Stimulated activated naive CD8-positive, alpha-beta T cell treated with anti-CD3 and anti-CD28 coated beads, Interleukin-15, amount 100 ng/mL, for 72 hours (primary cell): ENCODE measurements around the gene DFFA.
"Not testable (repeated sequence)": the region's sequence is repeated elsewhere in the genome, so short reads cannot be mapped to it uniquely, and the experiment has no call there.

Experiments used
- ATAC-seq: fragments of 150-1000 bp; cut with Tn5 transposase; 2 replicates; pipeline ENCODE4 v1.10.0; 2021; ENCODE audit warnings: mild to moderate bottlenecking, moderate library complexity
- DNase-seq, 2 donors: peaks; one replicate each; pipeline ENCODE4 v3.0.0; 2021 to 2022
- H3K27ac Mint-ChIP-seq, 2 donors: one replicate each; pipeline ENCODE4 v1.8.0; 2022; ENCODE audit warnings: mild to moderate bottlenecking in 2 of 2, mixed read lengths in 2 of 2, moderate library complexity in 2 of 2
- H3K27me3 Mint-ChIP-seq: one replicate; pipeline ENCODE4 v1.8.0; 2022; ENCODE audit warnings: mixed read lengths
- H3K4me1 Mint-ChIP-seq: one replicate; pipeline ENCODE4 v1.8.0; 2022; ENCODE audit warnings: mild to moderate bottlenecking, mixed read lengths
- H3K4me3 Mint-ChIP-seq, 2 donors: one replicate each; pipeline ENCODE4 v1.8.0; 2022; ENCODE audit warnings: mild to moderate bottlenecking in 2 of 2, mixed read lengths in 2 of 2, moderate library complexity in 1 of 2
- H3K9me3 Mint-ChIP-seq, 2 donors: one replicate each; pipeline ENCODE4 v1.8.0; 2022; ENCODE audit warnings: mixed read lengths in 2 of 2

Gene DFFA

DNA sequence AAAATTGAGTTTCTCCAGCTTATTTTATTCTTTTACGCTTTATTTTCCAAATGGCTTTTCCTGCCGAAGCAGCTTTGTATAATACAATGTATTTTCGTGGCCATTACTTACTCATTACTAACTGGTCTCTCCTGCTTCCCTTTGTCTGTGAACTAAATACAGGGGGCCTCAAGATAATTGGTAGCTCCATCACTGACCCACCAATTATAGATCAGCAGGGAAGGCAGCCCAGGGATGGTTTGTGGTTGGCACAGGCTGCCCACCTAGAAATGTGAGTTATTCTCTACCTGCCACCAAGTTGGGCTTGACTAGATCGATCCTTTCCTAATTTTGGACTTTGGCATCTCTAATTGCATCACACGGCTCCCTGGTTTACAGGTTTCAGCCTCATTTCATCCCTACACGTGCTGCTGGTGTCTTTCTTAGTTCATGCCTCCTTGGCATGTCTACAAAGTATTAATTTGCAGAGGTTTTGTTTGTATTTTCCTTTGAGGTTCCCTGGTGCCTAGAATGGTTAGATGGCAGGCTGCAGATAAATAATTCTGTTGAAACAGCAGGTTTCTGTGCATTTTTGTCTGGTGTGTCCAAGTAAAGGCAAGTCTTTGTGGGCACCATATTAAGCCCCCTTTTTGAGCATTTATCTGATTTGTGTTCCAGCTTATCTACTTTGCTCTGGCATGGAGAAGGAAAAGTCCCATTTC is 37.6 kb upstream of the DFFA start:
- DNase-seq = no peak
- ATAC-seq = no peak
- H3K27ac Mint-ChIP-seq = peak overlapping the region in 1 of 2 donors; percentile 57
- H3K9me3 Mint-ChIP-seq = no peaks in the 10 kb centered on the region
- H3K27me3 Mint-ChIP-seq = no peaks in the 10 kb centered on the region
- H3K4me1 Mint-ChIP-seq = peaks cover 86% of the 10 kb centered on the region
- peak overlapping the region; percentile 43 to 45 for H3K4me3 Mint-ChIP-seq

DNA sequence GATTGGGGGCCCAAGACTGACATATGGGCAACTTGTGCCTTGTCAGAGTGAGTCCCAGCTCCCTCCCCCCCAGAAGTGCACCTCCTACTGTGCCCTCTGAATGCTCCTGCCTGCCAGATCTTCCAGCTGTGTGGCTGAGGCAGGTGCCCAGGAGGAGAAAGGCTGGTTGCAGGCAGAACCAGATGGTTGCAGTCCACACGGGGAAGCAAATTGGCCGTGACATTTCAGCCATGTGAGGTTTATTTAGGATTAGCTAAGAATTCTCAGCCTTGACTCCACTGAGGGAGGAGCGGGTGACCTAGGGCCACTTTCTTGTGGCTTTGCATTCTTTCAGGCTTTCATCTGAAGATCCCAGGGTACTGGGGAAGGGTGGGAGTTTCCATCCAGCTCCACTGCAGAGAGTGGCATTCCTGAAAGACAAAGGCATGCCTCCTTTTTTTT is 36.2 kb upstream of the DFFA start:
- no peak overlapping the region for H3K4me3 Mint-ChIP-seq
- no peak overlapping the region for H3K27ac Mint-ChIP-seq
- H3K4me1 Mint-ChIP-seq = peaks cover 82% of the 10 kb centered on the region
- no peaks in the 10 kb centered on the region for H3K27me3 Mint-ChIP-seq
- H3K9me3 Mint-ChIP-seq = no peaks in the 10 kb centered on the region
- ATAC-seq = no peak
- no peak for DNase-seq

DNA sequence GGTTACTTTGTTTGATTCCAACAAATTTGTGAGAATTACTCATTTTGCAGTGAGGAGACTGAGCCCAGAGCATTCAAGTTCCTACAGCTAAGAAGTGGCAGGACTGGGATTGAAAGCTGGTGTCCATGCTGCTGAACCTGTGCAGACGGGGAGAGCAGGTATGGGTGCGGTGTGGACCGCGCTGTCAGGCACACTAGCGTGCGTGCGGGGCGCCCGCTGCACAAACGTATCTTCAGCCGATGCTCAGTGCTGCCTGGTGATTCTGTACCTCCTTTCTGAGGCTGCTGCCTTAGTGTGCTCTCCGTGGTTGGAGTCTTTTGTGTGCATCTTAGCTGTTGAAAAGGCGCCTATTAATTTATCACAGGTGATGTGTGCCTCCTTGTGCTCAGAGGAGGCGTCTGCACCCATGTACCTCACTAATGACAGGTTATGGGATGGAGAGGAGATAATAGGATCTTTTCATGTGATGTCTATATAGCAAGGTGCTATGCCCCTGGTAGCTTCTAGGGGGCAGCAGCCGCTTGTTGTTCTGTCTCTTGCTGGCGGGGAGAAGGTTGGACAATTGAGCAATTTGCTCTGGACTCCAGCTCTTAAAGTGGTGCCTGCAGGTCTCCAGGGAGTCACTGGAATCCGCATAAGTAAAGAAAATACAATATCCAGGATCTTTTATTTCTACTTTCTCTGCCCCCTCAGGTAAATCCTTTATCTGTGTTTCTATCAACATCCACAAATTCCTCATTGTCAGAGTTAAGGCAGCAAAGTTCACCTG is 35.0 kb upstream of the DFFA start:
- Mint-ChIP-seq H3K27ac (peak overlapping the region in 1 of 2 donors; percentile 22), H3K4me3 (no peak overlapping the region), H3K9me3 (no peaks in the 10 kb centered on the region), H3K4me1 (peaks cover 71% of the 10 kb centered on the region), H3K27me3 (no peaks in the 10 kb centered on the region)
- ATAC-seq (peak; percentile 61), DNase-seq (peak; percentile 38 to 50)

- H3K9me3 Mint-ChIP-seq = no peaks in the 10 kb centered on the region
- ATAC-seq = no peak
- peak overlapping the region in 1 of 2 donors; percentile 57 for H3K27ac Mint-ChIP-seq
- no peak for DNase-seq
- H3K4me3 Mint-ChIP-seq = no peak overlapping the region
- peaks cover 71% of the 10 kb centered on the region for H3K4me1 Mint-ChIP-seq
- no peaks in the 10 kb centered on the region for H3K27me3 Mint-ChIP-seq
Measured at GRCh38 chr1:10506677-10507047, 34.3 kb upstream of the DFFA start.

DNA sequence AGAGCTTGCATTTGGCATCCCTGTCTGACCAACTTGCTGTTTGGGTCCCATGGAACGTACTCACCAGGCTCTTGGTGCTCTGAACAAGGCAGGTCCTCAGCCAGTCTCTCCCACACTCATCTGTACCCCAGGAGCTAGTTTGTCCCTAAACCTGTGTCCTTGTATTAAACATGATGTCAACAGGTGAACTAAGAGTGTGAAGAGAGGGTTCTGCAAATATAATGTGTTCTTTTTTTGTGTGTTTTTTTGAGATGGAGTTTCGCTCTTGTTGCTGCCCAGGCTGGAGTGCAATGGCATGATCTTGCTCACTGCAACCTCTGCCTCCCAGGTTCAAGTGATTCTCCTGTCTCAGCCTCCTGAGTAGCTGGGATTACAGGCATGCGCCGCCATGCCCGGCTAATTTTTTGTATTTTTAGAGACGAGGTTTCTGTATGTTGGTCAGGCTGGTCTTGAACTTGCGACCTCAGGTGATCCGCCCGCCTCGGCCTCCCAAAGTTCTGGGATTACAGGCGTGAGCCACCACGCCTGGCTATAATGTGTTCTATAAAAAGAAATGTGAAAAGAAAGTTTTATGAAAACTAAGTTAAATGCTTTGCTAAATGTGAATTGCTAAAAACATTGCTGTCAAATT is 33.8 kb upstream of the DFFA start:
- H3K4me3 Mint-ChIP-seq, DNase-seq, H3K27me3 Mint-ChIP-seq, ATAC-seq, H3K9me3 Mint-ChIP-seq: not testable (repeated sequence)
- Mint-ChIP-seq H3K4me1 (peaks cover 67% of the 10 kb centered on the region), H3K27ac (peak overlapping the region in 1 of 2 donors; percentile 57)

DNA sequence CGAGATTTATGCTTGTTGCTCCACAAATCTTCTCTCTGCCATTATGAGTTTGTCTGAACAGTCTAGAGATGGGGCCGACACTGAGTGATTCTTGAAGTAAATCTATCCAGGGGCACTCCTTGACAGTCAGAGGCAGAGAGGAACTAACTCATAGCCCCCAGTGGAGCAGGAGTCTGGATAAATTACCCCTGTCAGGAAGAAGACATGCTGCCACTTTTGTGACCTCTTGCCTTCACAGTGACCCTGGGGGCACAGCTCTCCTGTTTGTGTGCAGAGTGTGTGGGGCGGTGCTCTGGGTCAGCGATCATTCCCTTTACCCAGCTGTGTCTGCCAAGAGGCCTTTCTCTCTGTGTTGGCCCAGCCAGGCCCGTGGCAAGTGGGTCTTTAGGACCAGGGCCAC is 31.9 kb upstream of the DFFA start:
- no peaks in the 10 kb centered on the region for H3K27me3 Mint-ChIP-seq
- no peaks in the 10 kb centered on the region for H3K9me3 Mint-ChIP-seq
- H3K27ac Mint-ChIP-seq = peak overlapping the region; percentile 15 to 59
- ATAC-seq (no peak), DNase-seq (no peak)
- H3K4me1 Mint-ChIP-seq = peaks cover 57% of the 10 kb centered on the region
- H3K4me3 Mint-ChIP-seq = no peak overlapping the region

- H3K27ac Mint-ChIP-seq = no peak overlapping the region
- H3K9me3 Mint-ChIP-seq = no peaks in the 10 kb centered on the region
- ATAC-seq (peak; percentile 71), DNase-seq (no peak)
- peaks cover 61% of the 10 kb centered on the region for H3K4me1 Mint-ChIP-seq
- H3K27me3 Mint-ChIP-seq = no peaks in the 10 kb centered on the region
- no peak overlapping the region for H3K4me3 Mint-ChIP-seq
Measured at GRCh38 chr1:10502206-10502605, 29.9 kb upstream of the DFFA start.

DNA sequence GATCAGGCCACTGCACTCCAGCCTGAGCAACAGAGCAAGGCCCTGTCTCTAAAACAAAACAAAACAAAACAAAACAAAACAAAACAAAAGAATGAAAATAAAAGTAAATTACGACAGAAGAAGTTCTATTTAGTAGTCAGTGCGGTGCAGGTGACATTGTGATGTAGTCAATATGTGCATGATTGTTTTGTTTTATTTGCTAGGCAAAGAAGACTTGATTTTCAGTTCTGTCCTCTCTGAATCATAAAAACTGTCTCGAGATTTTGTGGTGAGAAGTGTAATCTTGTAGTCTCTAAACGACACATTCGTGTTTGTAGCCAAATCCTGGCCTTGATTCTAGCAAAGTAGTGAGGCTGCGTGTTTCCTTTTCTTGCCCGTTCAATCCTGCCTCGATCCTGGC is 25.9 kb upstream of the DFFA start:
- Mint-ChIP-seq H3K9me3 (no peaks in the 10 kb centered on the region), H3K4me1 (peaks cover 74% of the 10 kb centered on the region), H3K27me3 (no peaks in the 10 kb centered on the region), H3K27ac (peak overlapping the region in 1 of 2 donors; percentile 76), H3K4me3 (peak overlapping the region; percentile 31 to 47)
- ATAC-seq = no peak
- no peak for DNase-seq

DNA sequence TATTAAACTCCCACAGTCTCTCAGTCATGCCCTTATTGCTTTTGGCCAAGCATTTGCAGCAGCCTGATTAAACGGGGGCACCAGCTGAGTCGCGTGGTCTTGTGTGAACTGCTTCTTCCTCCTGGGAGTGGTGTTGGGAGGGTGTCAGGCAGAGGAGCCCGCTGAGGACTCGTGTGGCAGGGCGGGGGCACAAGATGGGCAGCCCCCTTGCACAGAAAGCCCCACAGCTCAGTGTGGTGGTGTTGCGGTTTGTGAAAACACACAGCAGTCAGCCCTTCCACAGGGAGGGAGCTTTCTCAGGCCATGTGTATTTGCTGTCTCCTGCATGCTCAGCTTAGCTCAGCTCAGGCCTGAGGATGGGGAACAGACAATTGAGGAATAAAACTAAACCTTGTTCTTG is 24.8 kb upstream of the DFFA start:
- peak overlapping the region; percentile 24 to 43 for H3K4me3 Mint-ChIP-seq
- ATAC-seq (no peak), DNase-seq (no peak)
- H3K4me1 Mint-ChIP-seq = peaks cover 70% of the 10 kb centered on the region
- no peaks in the 10 kb centered on the region for H3K27me3 Mint-ChIP-seq
- H3K9me3 Mint-ChIP-seq = no peaks in the 10 kb centered on the region
- peak overlapping the region in 1 of 2 donors; percentile 44 for H3K27ac Mint-ChIP-seq

- Mint-ChIP-seq H3K27ac (peak overlapping the region; percentile 77 to 81), H3K27me3 (no peaks in the 10 kb centered on the region), H3K9me3 (no peaks in the 10 kb centered on the region), H3K4me1 (peaks cover 65% of the 10 kb centered on the region), H3K4me3 (peak overlapping the region; percentile 83 to 86)
- DNase-seq (peak in 1 of 2 donors; percentile 40), ATAC-seq (peak; percentile 12)
Measured at GRCh38 chr1:10495952-10496351, 23.6 kb upstream of the DFFA start.

DNA sequence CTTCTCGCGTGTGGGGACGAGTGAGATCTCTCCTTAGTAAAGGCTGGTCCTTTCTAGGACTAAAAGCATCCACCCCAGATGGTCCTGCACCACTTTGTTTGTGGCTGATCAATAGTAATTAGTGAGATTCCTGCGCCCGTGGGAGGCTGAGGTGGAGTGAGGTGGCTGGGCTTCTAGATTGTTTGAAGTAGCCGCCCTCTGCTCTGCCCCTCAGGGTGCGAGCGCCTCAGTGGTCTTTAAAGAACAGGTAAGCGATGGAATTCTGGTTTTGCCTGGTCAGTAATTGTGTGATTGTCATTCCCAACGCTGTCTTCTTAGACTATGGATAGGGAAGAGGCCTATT is 23.1 kb upstream of the DFFA start:
- peak overlapping the region; percentile 83 to 86 for H3K4me3 Mint-ChIP-seq
- no peaks in the 10 kb centered on the region for H3K9me3 Mint-ChIP-seq
- H3K27ac Mint-ChIP-seq = peak overlapping the region; percentile 93 to 97
- H3K4me1 Mint-ChIP-seq = peaks cover 69% of the 10 kb centered on the region
- no peak for ATAC-seq
- no peak for DNase-seq
- no peaks in the 10 kb centered on the region for H3K27me3 Mint-ChIP-seq

GRCh38 chr1:10494754-10495474 is 22.6 kb upstream of the DFFA start:
- ATAC-seq = peak; percentile 94
- peaks cover 73% of the 10 kb centered on the region for H3K4me1 Mint-ChIP-seq

DNA sequence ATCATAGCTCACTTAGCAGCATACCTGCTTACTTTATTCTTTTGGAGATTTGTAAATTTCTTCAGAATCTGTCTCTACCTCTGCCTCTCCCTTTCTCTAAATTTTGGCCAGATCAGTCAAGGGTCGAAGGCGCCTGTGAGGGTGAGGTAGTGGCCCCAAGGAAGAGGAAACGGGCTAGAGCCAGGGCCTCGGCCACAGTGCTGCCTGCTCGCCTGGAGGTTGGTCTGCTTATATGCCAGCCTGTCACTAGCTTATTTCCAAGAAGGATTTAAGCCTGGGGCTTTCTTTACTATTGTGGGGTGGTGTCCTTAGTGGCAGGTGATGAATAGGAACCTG is 22.1 kb upstream of the DFFA start:
- Mint-ChIP-seq H3K4me1 (peaks cover 73% of the 10 kb centered on the region), H3K27ac (peak overlapping the region in 1 of 2 donors; percentile 93)

More at GRCh38 chr1:10494754-10495474, 22.6 kb upstream of the DFFA start:
- Mint-ChIP-seq H3K4me3 (peak overlapping the region; percentile 83 to 86), H3K9me3 (no peaks in the 10 kb centered on the region), H3K27ac (peak overlapping the region; percentile 93 to 97), H3K27me3 (no peaks in the 10 kb centered on the region)
- peak; percentile 80 for DNase-seq

DNA sequence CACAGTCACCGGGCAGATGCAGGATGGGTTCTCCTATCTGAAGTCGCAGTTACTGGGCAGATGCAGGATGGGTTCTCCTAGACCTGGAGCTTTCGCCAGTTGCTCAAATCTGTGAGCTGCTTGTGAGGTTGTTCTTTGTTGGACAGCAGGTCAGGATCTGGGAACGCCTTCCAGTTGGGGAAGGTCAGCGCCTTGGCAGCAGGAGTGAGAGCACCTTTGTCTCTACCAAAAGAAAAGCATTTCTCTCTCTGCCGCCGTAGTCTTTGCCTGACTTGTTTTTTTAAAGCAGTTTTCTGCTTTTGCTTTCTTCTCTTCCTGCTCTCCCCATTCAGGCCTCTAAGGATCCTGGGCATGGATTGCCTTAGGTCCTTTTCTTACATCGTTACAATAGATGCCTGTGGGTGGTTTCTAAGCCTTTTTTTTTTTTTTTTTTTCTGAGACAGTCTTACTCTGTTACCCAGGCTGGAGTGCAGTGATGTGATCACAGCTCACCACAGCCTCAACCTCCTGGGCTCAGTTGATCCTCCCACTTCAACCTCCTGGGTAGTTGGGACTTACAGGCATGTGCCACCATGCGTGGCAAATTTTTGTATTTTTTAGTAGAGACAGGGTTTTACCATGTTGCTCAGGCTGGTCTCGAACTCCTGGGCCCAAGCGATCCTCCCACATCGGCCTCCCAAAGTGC is 18.1 kb upstream of the DFFA start:
- H3K27ac Mint-ChIP-seq = no peak overlapping the region
- H3K4me1 Mint-ChIP-seq = peaks cover 40% of the 10 kb centered on the region
- H3K4me3 Mint-ChIP-seq = no peak overlapping the region
- H3K27me3 Mint-ChIP-seq = no peaks in the 10 kb centered on the region
- no peaks in the 10 kb centered on the region for H3K9me3 Mint-ChIP-seq
- no peak for DNase-seq
- no peak for ATAC-seq

More for the DNA sequence above, 22.1 kb upstream of the DFFA start:
- DNase-seq = no peak
- Mint-ChIP-seq H3K4me3 (peak overlapping the region; percentile 83 to 86), H3K27me3 (no peaks in the 10 kb centered on the region), H3K9me3 (no peaks in the 10 kb centered on the region)
- no peak for ATAC-seq
